ENCODE measurements around the gene CHMP4B. TPM values are rescaled to one million over a fixed set of nuclear protein-coding genes. Genes with fewer than 3 reads are reported as not detected.

Gene CHMP4B
- total RNA-seq, 1 donor from 2014 or later: 58.2 TPM

GRCh38 chr20:33902011-33902410 lies 90.9 kb downstream of the CHMP4B start:
- no peak for DNase-seq

Other genes starting within 250 kb of the CHMP4B start
- gene C20orf144, start 149.0 kb upstream of the CHMP4B start, total RNA-seq: 0.05 TPM in 1 of 2 replicates, not detected in the other
- 1.9 and 2.2 TPM in 2 replicates for gene ACTL10, start 144.4 kb upstream of the CHMP4B start, total RNA-seq
- 10.2 and 12.4 TPM in 2 replicates for gene NECAB3, start 136.9 kb upstream of the CHMP4B start, total RNA-seq
- 11.2 and 16.1 TPM in 2 replicates for gene E2F1, start 125.0 kb upstream of the CHMP4B start, total RNA-seq
- 4.3 and 5.0 TPM in 2 replicates for gene PXMP4, start 91.0 kb upstream of the CHMP4B start, total RNA-seq
- 1.9 and 2.4 TPM in 2 replicates for gene ZNF341, start 79.4 kb upstream of the CHMP4B start, total RNA-seq
- 71.0 and 99.9 TPM in 2 replicates for gene RALY, start 182.6 kb downstream of the CHMP4B start, total RNA-seq

All from dermis blood vessel endothelial cell (primary cell).